IMR-90 (cell line): ENCODE measurements around the gene ZNF366. TPM values are rescaled to one million over a fixed set of nuclear protein-coding genes. Genes with fewer than 3 reads are reported as not detected.

Experiments
- ATAC-seq: fragments of 200-7000 bp; cut with Tn5 transposase; 2 replicates; pipeline ENCODE4 v1.9.1; 2020; ENCODE audit warnings: low read depth, mild to moderate bottlenecking, moderate library complexity
- BruUV-seq: library from RNA; stranded (reverse); fragments of 400-500 nt; replicated peaks from 2 replicates; lab custom pipeline; 2021; lab: Mats Ljungman, UMichigan
- CTCF ChIA-PET: fragments of 300-600 bp; formaldehyde crosslinking; extraction: SDS; loops from one replicate; lab custom pipeline; 2021; ENCODE audit warnings: antibody characterized with exemption; lab: Yijun Ruan, JAX
- POLR2A ChIA-PET: fragments of 300-600 bp; sonication (Branson Sonifier 250); formaldehyde crosslinking; loops from one replicate; lab custom pipeline; 2022; ENCODE audit warnings: antibody characterized with exemption; ENCODE audit not compliant: unreplicated experiment; lab: Charles Lee
- DNase-seq: peaks from one replicate; pipeline ENCODE4 v3.0.0; 2013
- H2AFZ ChIP-seq: replicated peaks from 2 replicates; pipeline ENCODE3; 2013; ENCODE audit warnings: low read length, mild to moderate bottlenecking; ENCODE audit not compliant: poor library complexity
- H2AK5ac ChIP-seq: 2 replicates; pipeline ENCODE4 v1.6.1; 2013; ENCODE audit warnings: low read depth, low read length, inconsistent platforms
- H2AK9ac ChIP-seq: replicated peaks from 2 replicates; pipeline ENCODE3; 2013; ENCODE audit warnings: mild to moderate bottlenecking, low read depth, low read length, moderate library complexity; ENCODE audit not compliant: poor library complexity
- H2BK120ac ChIP-seq: 2 replicates; pipeline ENCODE4 v1.6.1; 2013; ENCODE audit warnings: low read depth, low read length, inconsistent platforms
- H2BK15ac ChIP-seq: 3 replicates; pipeline ENCODE4 v1.6.1; 2013; ENCODE audit warnings: low read depth, low read length, inconsistent platforms
- H2BK20ac ChIP-seq: 2 replicates; pipeline ENCODE4 v1.6.1; 2013; ENCODE audit warnings: low read depth, mild to moderate bottlenecking, inconsistent platforms, low read length, moderate library complexity
- H2BK5ac ChIP-seq: 2 replicates; pipeline ENCODE4 v1.6.1; 2013; ENCODE audit warnings: mild to moderate bottlenecking, low read depth, low read length, inconsistent platforms; ENCODE audit not compliant: poor library complexity, severe bottlenecking
- H3K14ac ChIP-seq: replicated peaks from 2 replicates; pipeline ENCODE4 v1.6.1; 2013; ENCODE audit warnings: low read depth, low read length, inconsistent platforms
- H3K18ac ChIP-seq: 2 replicates; pipeline ENCODE4 v1.6.1; 2013; ENCODE audit warnings: low read depth, low read length, control low read depth
- H3K23ac ChIP-seq: 2 replicates; pipeline ENCODE4 v1.6.1; 2013; ENCODE audit warnings: low read depth, low read length, inconsistent platforms
- H3K27ac ChIP-seq: 2 replicates; pipeline ENCODE4 v1.5.1; 2013; ENCODE audit warnings: mild to moderate bottlenecking, control low read depth, low read length; ENCODE audit not compliant: insufficient read depth
- H3K27me3 ChIP-seq: 2 replicates; pipeline ENCODE4 v1.6.1; 2013; ENCODE audit warnings: low read length; ENCODE audit not compliant: control insufficient read depth, insufficient read depth
- H3K36me3 ChIP-seq: 2 replicates; pipeline ENCODE4 v1.6.1; 2013; ENCODE audit warnings: low read length, mixed read lengths; ENCODE audit not compliant: control insufficient read depth, insufficient read depth
- H3K4ac ChIP-seq: 2 replicates; pipeline ENCODE4 v1.6.1; 2013; ENCODE audit warnings: low read depth, low read length, inconsistent platforms
- H3K4me1 ChIP-seq: 2 replicates; pipeline ENCODE4 v1.6.1; 2013; ENCODE audit warnings: low read length, mixed read lengths; ENCODE audit not compliant: control insufficient read depth, insufficient read depth
- H3K4me2 ChIP-seq: 2 replicates; pipeline ENCODE4 v1.6.1; 2013; ENCODE audit warnings: low read depth, mild to moderate bottlenecking, control low read depth, low read length, moderate library complexity
- H3K4me3 ChIP-seq: 2 replicates; pipeline ENCODE4 v1.5.1; 2013; ENCODE audit warnings: low read depth, mild to moderate bottlenecking, control low read depth, low read length, moderate library complexity; ENCODE audit not compliant: insufficient read depth
- H3K56ac ChIP-seq: 2 replicates; pipeline ENCODE4 v1.6.1; 2013; ENCODE audit warnings: low read length, inconsistent platforms; ENCODE audit not compliant: insufficient read depth; ENCODE audit errors: extremely low read depth
- H3K79me1 ChIP-seq, 2 experiments: 2 replicates each; pipeline ENCODE4 v1.6.1; 2013; ENCODE audit warnings: low read length in 2 of 2, inconsistent platforms in 1 of 2, low read depth in 1 of 2
- H3K9ac ChIP-seq: 2 replicates; pipeline ENCODE4 v1.6.1; 2013; ENCODE audit warnings: low read depth, low read length, control low read depth
- H3K9me1 ChIP-seq: 2 replicates; pipeline ENCODE4 v1.6.1; 2013; ENCODE audit warnings: low read length, inconsistent platforms; ENCODE audit not compliant: insufficient read depth
- H3K9me3 ChIP-seq: 2 replicates; pipeline ENCODE4 v1.6.1; 2013; ENCODE audit warnings: low read length; ENCODE audit not compliant: control insufficient read depth, insufficient read depth
- H4K20me1 ChIP-seq: 2 replicates; pipeline ENCODE4 v1.6.1; 2013; ENCODE audit warnings: low read length, inconsistent platforms; ENCODE audit not compliant: insufficient read depth
- H4K5ac ChIP-seq: 2 replicates; pipeline ENCODE4 v1.6.1; 2013; ENCODE audit warnings: mild to moderate bottlenecking, low read depth, low read length, control low read depth
- H4K8ac ChIP-seq, 2 experiments: 2 replicates each; pipeline ENCODE4 v1.6.1; 2013; ENCODE audit warnings: low read depth in 2 of 2, low read length in 2 of 2, control low read depth in 1 of 2, inconsistent platforms in 1 of 2
- H4K91ac ChIP-seq: 2 replicates; pipeline ENCODE4 v1.6.1; 2013; ENCODE audit warnings: low read depth, low read length, inconsistent platforms; ENCODE audit not compliant: insufficient read depth
- CHD1 ChIP-seq: IDR thresholded peaks from 2 replicates; pipeline ENCODE4 v1.6.1; 2012; ENCODE audit warnings: low read depth, low read length, improper control_type of control experiment
- WGBS, 2 experiments: methylation state at CpG; one replicate each; pipeline versions ENCODE4 v1.1.5 to v1.1.7; 2013; ENCODE audit warnings: missing lambda C conversion rate in 2 of 2; ENCODE audit not compliant: insufficient read length in 1 of 2; ENCODE audit errors: extremely low coverage in 2 of 2; 5-methylcytosine and 5-hydroxymethylcytosine counted together
- dilution Hi-C: fragments of 300-500 bp; cut with HindIII; formaldehyde crosslinking; loops from one replicate; pipeline ENCODE4 v1.14.3; 2018; ENCODE audit warnings: low sequenced_read_pairs; ENCODE audit not compliant: unreplicated experiment
- in situ Hi-C: fragments of 300-500 bp; cut with MboI; formaldehyde crosslinking; loops from 3 replicates; pipeline ENCODE4 v1.14.3; 2019; ENCODE audit warnings: low sequenced_read_pairs, inconsistent platforms, mixed read lengths
- intact Hi-C: fragments of 100-400 bp; cut with micrococcal nuclease; formaldehyde crosslinking; loops from 2 replicates; pipeline ENCODE4 v1.10.0; 2022
- polyA plus RNA-seq, 3 experiments: library from polyadenylated mRNA; depleted of rRNA; stranded (reverse); fragments of >200 nt; gene quantifications; 2 replicates each; pipeline ENCODE4 v1.2.3, GENCODE V29; 2012; ENCODE audit warnings: low replicate concordance in 1 of 3
- total RNA-seq: library from RNA; depleted of rRNA; stranded (reverse); fragments of >200 nt; gene quantifications from 2 replicates; pipeline ENCODE4 v1.2.3, GENCODE V29; 2012

Gene ZNF366
- total and polyA plus RNA-seq, 2 of the 4 experiments (the other 2 are of a cell fraction): not detected

DNA sequence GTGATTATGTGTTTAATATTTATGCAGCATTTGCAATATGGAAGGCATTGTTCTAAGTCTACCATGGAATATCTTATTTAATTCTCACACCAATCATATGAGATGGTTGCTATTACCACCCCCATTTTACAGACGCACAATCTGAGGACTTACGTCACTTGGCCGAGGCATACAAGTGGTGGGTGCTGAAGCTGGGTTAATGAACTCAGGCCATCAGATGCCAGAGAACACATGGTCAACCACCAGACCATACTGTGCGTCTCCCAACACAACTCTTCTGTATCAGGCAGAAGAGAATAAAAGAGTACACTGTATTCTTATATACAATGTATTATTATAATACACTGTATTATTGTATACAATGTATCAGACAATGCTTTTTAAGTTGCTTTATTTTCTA, 59.5 kb downstream of the ZNF366 start:
- Histone ChIP-seq H4K8ac (no peak overlapping the region), H3K27ac (no peak overlapping the region), H2AK9ac (no peak overlapping the region), H3K56ac (no peak overlapping the region), H3K23ac (no peak overlapping the region), H3K36me3 (no peaks in the 10 kb centered on the region), H4K5ac (no peak overlapping the region), H4K20me1 (no peaks in the 10 kb centered on the region), H2AFZ (no peak overlapping the region), H2BK5ac (no peak overlapping the region), H3K9me1 (peaks cover 5% of the 10 kb centered on the region; the same call in 1 of the 2 replicates), H3K14ac (no peak overlapping the region), H2BK20ac (no peak overlapping the region), H2BK15ac (no peak overlapping the region), H2AK5ac (no peak overlapping the region), H2BK120ac (no peak overlapping the region), H3K4me3 (no peak overlapping the region), H3K79me1 (no peaks in the 10 kb centered on the region), H3K27me3 (no peaks in the 10 kb centered on the region), H3K9me3 (no peaks in the 10 kb centered on the region), H3K9ac (no peak overlapping the region), H3K18ac (no peak overlapping the region), H4K91ac (no peak overlapping the region), H3K4ac (no peak overlapping the region), H3K4me1 (peaks cover 12% of the 10 kb centered on the region), H3K4me2 (no peak overlapping the region)
- no peak for DNase-seq
- POLR2A ChIA-PET: no interaction called here
- BruUV-seq: no TSS peak
- CTCF ChIA-PET: no interaction called here
- dilution Hi-C loops: no loop called here
- intact Hi-C loops: no loop called here
- in situ Hi-C loops: no loop called here
- no CpG with 5 or more reads among the region's 4 CpGs for WGBS, 2 experiments
- no peak for TF ChIP-seq CHD1
- ATAC-seq: no peak
